Measurements from ENCODE around the gene APOO.

GRCh38 chrX:23785580-23785979 lies 122.2 kb downstream of the APOO start:
- no peak for TF ChIP-seq CTCF (IDR thresholded peaks at IDR 0.05; ENCODE audit: insufficient read depth, low read depth, low read length)
- TF ChIP-seq EZH2 (IDR thresholded peaks at IDR 0.05; ENCODE audit: insufficient read depth, low read length) = no peak
